SK-N-SH treated with all-trans-retinoic acid at 6 μM for 48 hours (cell line): ENCODE data around the gene GABPA.

Experiments
- ARNTL ChIP-seq: fragments of 450-650 bp; formaldehyde crosslinking; IDR thresholded peaks from 2 replicates; pipeline ENCODE4 v1.5.0; 2020; ENCODE audit warnings: low read depth, mild to moderate bottlenecking, moderate library complexity, borderline replicate concordance
- CREB5 ChIP-seq: fragments of 250-450 bp; sonication (Bioruptor Pico); IDR thresholded peaks from 2 replicates; pipeline ENCODE4 v1.5.1; 2020; ENCODE audit warnings: low read depth, mild to moderate bottlenecking, moderate library complexity
- CSRNP3 ChIP-seq: fragments of 250-450 bp; sonication (Bioruptor Pico); IDR thresholded peaks from 2 replicates; pipeline ENCODE4 v1.5.1; 2021; ENCODE audit warnings: mild to moderate bottlenecking, moderate library complexity
- ISL1 ChIP-seq: fragments of 250-450 bp; sonication (Bioruptor Pico); IDR thresholded peaks from 2 replicates; pipeline ENCODE4 v2.1.2; 2022; ENCODE audit warnings: mild to moderate bottlenecking, moderate library complexity
- PATZ1 ChIP-seq: fragments of 250-450 bp; sonication (Bioruptor Pico); IDR thresholded peaks from 2 replicates; pipeline ENCODE4 v1.8.0; 2020; ENCODE audit warnings: mild to moderate bottlenecking, moderate library complexity, borderline replicate concordance
- PPARA ChIP-seq: fragments of 250-450 bp; sonication (Bioruptor Pico); IDR thresholded peaks from 2 replicates; pipeline ENCODE4 v1.5.0; 2020; ENCODE audit warnings: mild to moderate bottlenecking, borderline replicate concordance
- RARB ChIP-seq: fragments of 250-450 bp; sonication (Bioruptor Pico); IDR thresholded peaks from 2 replicates; pipeline ENCODE4 v1.8.0; 2021; ENCODE audit warnings: mild to moderate bottlenecking, moderate library complexity
- TCF4 ChIP-seq: fragments of 250-450 bp; sonication (Bioruptor Pico); IDR thresholded peaks from 2 replicates; pipeline ENCODE4 v1.8.0; 2021; ENCODE audit warnings: mild to moderate bottlenecking, moderate library complexity, borderline replicate concordance
- ZNF8 ChIP-seq: fragments of 450-650 bp; formaldehyde crosslinking; IDR thresholded peaks from 2 replicates; pipeline ENCODE4 v1.5.0; 2020; ENCODE audit warnings: mild to moderate bottlenecking, moderate library complexity

- no peak for TF ChIP-seq ZNF8 (CRISPR knock-in tag)
- TF ChIP-seq CREB5 (CRISPR knock-in tag): no peak
- no peak for TF ChIP-seq PATZ1
- no peak for TF ChIP-seq TCF4 (CRISPR knock-in tag)
- TF ChIP-seq RARB (CRISPR knock-in tag): no peak
- TF ChIP-seq ARNTL: no peak
- no peak for TF ChIP-seq CSRNP3 (CRISPR knock-in tag)
- no peak for TF ChIP-seq ISL1 (CRISPR knock-in tag)
- no peak for TF ChIP-seq PPARA (CRISPR knock-in tag)
These were observed 56.1 kb downstream of the GABPA start for GRCh38 chr21:25790878-25791204.
